GM18511 (cell line): Measurements from ENCODE around the gene KDM3B.
"Not testable (repeated sequence)": the region's sequence is repeated elsewhere in the genome, so short reads cannot be mapped to it uniquely, and the experiment has no call there.

Source experiments
- ATAC-seq: cut with Tn5 transposase; IDR thresholded peaks from one replicate; pipeline ENCODE4 v1.9.1; 2021; ENCODE audit warnings: mild to moderate bottlenecking, moderate library complexity; ENCODE audit not compliant: unreplicated experiment

KDM3B gene

GRCh38 chr5:138352071-138352721 lies at the start of gene KDM3B:
Gene KDM3B (plus strand): TSS chr5:138352685. CDS start chr5:138352796, 111 bp downstream.
- ATAC-seq, result peak; percentile 68

GRCh38 chr5:138303372-138303771 lies 49.1 kb upstream of the KDM3B start:
- ATAC-seq, result no peak

- no peak for ATAC-seq
Observed at GRCh38 chr5:138305797-138306196, 46.7 kb upstream of the KDM3B start.

- no peak for ATAC-seq
Observed at GRCh38 chr5:138315751-138316278, 36.7 kb upstream of the KDM3B start.

GRCh38 chr5:138316355-138316754 lies 36.1 kb upstream of the KDM3B start:
- ATAC-seq, result no peak

- ATAC-seq, result not testable (repeated sequence)
Observed at GRCh38 chr5:138318211-138318610, 34.3 kb upstream of the KDM3B start.

- ATAC-seq, result no peak
Observed at GRCh38 chr5:138330813-138331448, 21.6 kb upstream of the KDM3B start.

- ATAC-seq, result peak; percentile 100
Observed at GRCh38 chr5:138331449-138332368, 20.8 kb upstream of the KDM3B start, which contains the start of gene CDC25C. Gene CDC25C (minus strand): TSS chr5:138331804. CDS start chr5:138331180, 624 bp downstream.

- ATAC-seq, result no peak
Observed at GRCh38 chr5:138334867-138335447, 17.5 kb upstream of the KDM3B start.

GRCh38 chr5:138336952-138337684 lies 15.4 kb upstream of the KDM3B start:
- ATAC-seq, result peak; percentile 30

GRCh38 chr5:138337685-138338410 lies 14.6 kb upstream of the KDM3B start, which contains the start of gene FAM53C:
Gene FAM53C (plus strand): TSS chr5:138338266. CDS start chr5:138341336, 3,070 bp downstream.
- peak; percentile 85 for ATAC-seq

GRCh38 chr5:138338411-138339090 lies 13.9 kb upstream of the KDM3B start:
- ATAC-seq, result peak; percentile 15

- no peak for ATAC-seq
Observed at GRCh38 chr5:138339091-138339456, 13.4 kb upstream of the KDM3B start.

GRCh38 chr5:138339464-138339863 lies 13.0 kb upstream of the KDM3B start:
- no peak for ATAC-seq

- ATAC-seq, result no peak
Observed at GRCh38 chr5:138340008-138340407, 12.5 kb upstream of the KDM3B start.

- no peak for ATAC-seq
Observed at GRCh38 chr5:138344887-138345622, 7.4 kb upstream of the KDM3B start.

- no peak for ATAC-seq
Observed at GRCh38 chr5:138346889-138347288, 5.6 kb upstream of the KDM3B start.
